Measurements from ENCODE around the gene PLA2G6.

GRCh38 chr22:38190581-38190980, 9.0 kb upstream of the PLA2G6 start:
- no peak for TF ChIP-seq CREB3L1 (IDR thresholded peaks at IDR 0.05; ENCODE audit: borderline replicate concordance, low read depth)
- TF ChIP-seq, protein P1, sequence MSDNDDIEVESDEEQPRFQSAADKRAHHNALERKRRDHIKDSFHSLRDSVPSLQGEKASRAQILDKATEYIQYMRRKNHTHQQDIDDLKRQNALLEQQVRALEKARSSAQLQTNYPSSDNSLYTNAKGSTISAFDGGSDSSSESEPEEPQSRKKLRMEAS (CRISPR knock-in tag; IDR thresholded peaks at IDR 0.05): no peak
- TF ChIP-seq, protein P2, sequence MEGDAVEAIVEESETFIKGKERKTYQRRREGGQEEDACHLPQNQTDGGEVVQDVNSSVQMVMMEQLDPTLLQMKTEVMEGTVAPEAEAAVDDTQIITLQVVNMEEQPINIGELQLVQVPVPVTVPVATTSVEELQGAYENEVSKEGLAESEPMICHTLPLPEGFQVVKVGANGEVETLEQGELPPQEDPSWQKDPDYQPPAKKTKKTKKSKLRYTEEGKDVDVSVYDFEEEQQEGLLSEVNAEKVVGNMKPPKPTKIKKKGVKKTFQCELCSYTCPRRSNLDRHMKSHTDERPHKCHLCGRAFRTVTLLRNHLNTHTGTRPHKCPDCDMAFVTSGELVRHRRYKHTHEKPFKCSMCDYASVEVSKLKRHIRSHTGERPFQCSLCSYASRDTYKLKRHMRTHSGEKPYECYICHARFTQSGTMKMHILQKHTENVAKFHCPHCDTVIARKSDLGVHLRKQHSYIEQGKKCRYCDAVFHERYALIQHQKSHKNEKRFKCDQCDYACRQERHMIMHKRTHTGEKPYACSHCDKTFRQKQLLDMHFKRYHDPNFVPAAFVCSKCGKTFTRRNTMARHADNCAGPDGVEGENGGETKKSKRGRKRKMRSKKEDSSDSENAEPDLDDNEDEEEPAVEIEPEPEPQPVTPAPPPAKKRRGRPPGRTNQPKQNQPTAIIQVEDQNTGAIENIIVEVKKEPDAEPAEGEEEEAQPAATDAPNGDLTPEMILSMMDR (IDR thresholded peaks at IDR 0.05 in 2 of 3, conservative IDR thresholded peaks at IDR 0.05 in 1 of 3; ENCODE audit: insufficient read depth in 2 of 3, low read depth in 1 of 3, low read length in 3 of 3): no peak
- no peak for TF ChIP-seq TAF1 (IDR thresholded peaks at IDR 0.05; ENCODE audit: control insufficient read depth, extremely low read depth, insufficient read depth, low read length, severe bottlenecking)
- no peak for TF ChIP-seq NR3C1 (CRISPR knock-in tag; IDR thresholded peaks at IDR 0.05)
- no peak for TF ChIP-seq HDAC1 (IDR thresholded peaks at IDR 0.05)
- TF ChIP-seq, protein P3, sequence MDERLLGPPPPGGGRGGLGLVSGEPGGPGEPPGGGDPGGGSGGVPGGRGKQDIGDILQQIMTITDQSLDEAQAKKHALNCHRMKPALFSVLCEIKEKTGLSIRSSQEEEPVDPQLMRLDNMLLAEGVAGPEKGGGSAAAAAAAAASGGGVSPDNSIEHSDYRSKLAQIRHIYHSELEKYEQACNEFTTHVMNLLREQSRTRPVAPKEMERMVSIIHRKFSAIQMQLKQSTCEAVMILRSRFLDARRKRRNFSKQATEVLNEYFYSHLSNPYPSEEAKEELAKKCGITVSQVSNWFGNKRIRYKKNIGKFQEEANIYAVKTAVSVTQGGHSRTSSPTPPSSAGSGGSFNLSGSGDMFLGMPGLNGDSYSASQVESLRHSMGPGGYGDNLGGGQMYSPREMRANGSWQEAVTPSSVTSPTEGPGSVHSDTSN (CRISPR knock-in tag; IDR thresholded peaks at IDR 0.05; ENCODE audit: low read depth): no peak
- TF ChIP-seq, protein P3 (tag; conservative IDR thresholded peaks at IDR 0.05; ENCODE audit: low read depth): no peak
- TF ChIP-seq, protein P4, sequence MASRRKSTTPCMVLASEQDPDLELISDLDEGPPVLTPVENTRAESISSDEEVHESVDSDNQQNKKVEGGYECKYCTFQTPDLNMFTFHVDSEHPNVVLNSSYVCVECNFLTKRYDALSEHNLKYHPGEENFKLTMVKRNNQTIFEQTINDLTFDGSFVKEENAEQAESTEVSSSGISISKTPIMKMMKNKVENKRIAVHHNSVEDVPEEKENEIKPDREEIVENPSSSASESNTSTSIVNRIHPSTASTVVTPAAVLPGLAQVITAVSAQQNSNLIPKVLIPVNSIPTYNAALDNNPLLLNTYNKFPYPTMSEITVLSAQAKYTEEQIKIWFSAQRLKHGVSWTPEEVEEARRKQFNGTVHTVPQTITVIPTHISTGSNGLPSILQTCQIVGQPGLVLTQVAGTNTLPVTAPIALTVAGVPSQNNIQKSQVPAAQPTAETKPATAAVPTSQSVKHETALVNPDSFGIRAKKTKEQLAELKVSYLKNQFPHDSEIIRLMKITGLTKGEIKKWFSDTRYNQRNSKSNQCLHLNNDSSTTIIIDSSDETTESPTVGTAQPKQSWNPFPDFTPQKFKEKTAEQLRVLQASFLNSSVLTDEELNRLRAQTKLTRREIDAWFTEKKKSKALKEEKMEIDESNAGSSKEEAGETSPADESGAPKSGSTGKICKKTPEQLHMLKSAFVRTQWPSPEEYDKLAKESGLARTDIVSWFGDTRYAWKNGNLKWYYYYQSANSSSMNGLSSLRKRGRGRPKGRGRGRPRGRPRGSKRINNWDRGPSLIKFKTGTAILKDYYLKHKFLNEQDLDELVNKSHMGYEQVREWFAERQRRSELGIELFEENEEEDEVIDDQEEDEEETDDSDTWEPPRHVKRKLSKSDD (conservative IDR thresholded peaks at IDR 0.05; ENCODE audit: low read length): no peak
- no peak for TF ChIP-seq DNMT1 (IDR thresholded peaks at IDR 0.05)
- no peak for TF ChIP-seq GTF2A2 (tag; IDR thresholded peaks at IDR 0.05)
- TF ChIP-seq ZNF277 (CRISPR knock-in tag; IDR thresholded peaks at IDR 0.05; ENCODE audit: borderline replicate concordance): no peak
- no peak for TF ChIP-seq LARP7 (IDR thresholded peaks at IDR 0.05)
- no peak for TF ChIP-seq ZNF584 (CRISPR knock-in tag; IDR thresholded peaks at IDR 0.05; ENCODE audit: low read depth)

Measured in K562 (cell line).